Breast epithelium (tissue), 4 donors: ENCODE data around the gene MACROD2. TPM values are rescaled to one million over a fixed set of nuclear protein-coding genes. Genes with fewer than 3 reads are reported as not detected.

Experiments used
- DNase-seq, 2 donors: peaks; one replicate each; pipeline ENCODE4 v3.0.0-alpha.2; 2019; ENCODE audit warnings: low spot score in 2 of 2
- H3K27ac ChIP-seq, 2 donors: fragments of 200-600 bp; sonication (generic) in 1 of 2; one replicate each; pipeline ENCODE4 v1.5.1; 2016 to 2019; ENCODE audit warnings: mild to moderate bottlenecking in 1 of 2
- H3K27me3 ChIP-seq, 2 donors: fragments of 200-600 bp; sonication (generic) in 1 of 2; one replicate each; pipeline versions ENCODE4 v1.5.1 to v1.6.0; 2017 to 2019; ENCODE audit warnings: control low read depth in 1 of 2, mild to moderate bottlenecking in 1 of 2
- H3K36me3 ChIP-seq: fragments of 200-600 bp; one replicate; pipeline ENCODE4 v1.5.1; 2019
- H3K4me1 ChIP-seq, 2 donors: fragments of 200-600 bp; sonication (generic); one replicate each; pipeline ENCODE4 v1.5.1; 2016 to 2019; ENCODE audit warnings: control low read depth in 1 of 2
- H3K4me3 ChIP-seq, 3 donors: fragments of 200-600 bp; sonication (generic); 1 replicate in 2 of 3; 2 replicates in 1 of 3; pipeline ENCODE4 v1.5.1; 2016 to 2019; ENCODE audit warnings: mild to moderate bottlenecking in 3 of 3, moderate library complexity in 2 of 3
- H3K9me3 ChIP-seq, 2 donors: fragments of 200-600 bp; sonication (generic) in 1 of 2; one replicate each; pipeline ENCODE4 v1.5.1; 2016 to 2019; ENCODE audit warnings: control low read depth in 1 of 2
- CTCF ChIP-seq, 3 donors: fragments of 450-650 bp; IDR thresholded peaks; one replicate each; pipeline ENCODE4 v1.5.1; 2016 to 2017; ENCODE audit warnings: antibody characterized with exemption in 3 of 3, mild to moderate bottlenecking in 3 of 3, moderate library complexity in 3 of 3
- POLR2A ChIP-seq: fragments of 450-650 bp; IDR thresholded peaks from one replicate; pipeline ENCODE4 v1.6.1; 2016; ENCODE audit warnings: antibody characterized with exemption, mild to moderate bottlenecking, moderate library complexity
- POLR2AphosphoS5 ChIP-seq, 3 donors: sonication (generic); formaldehyde crosslinking; IDR thresholded peaks; one replicate each; pipeline ENCODE4 v1.6.1; 2017; ENCODE audit warnings: antibody characterized with exemption in 3 of 3
- intact Hi-C: fragments of 100-400 bp; cut with DNase I; formaldehyde crosslinking; loops from one replicate; pipeline ENCODE4 v1.15.1; 2023; ENCODE audit warnings: low total_unique reads
- total RNA-seq, 3 donors: library from RNA; depleted of rRNA; stranded (reverse); fragments of >200 nt; gene quantifications; one replicate each; pipeline ENCODE4 v1.1.0, GENCODE V29; 2016

MACROD2 gene
- total RNA-seq, 3 donors from 2014 or later = 6.7 to 26.8 (median 8.8) TPM

GRCh38 chr20:15831201-15831600 is 1835.9 kb downstream of the MACROD2 start:
- Histone ChIP-seq H3K27me3 (no peaks in the 10 kb centered on the region), H3K9me3 (no peaks in the 10 kb centered on the region), H3K4me1 (no peaks in the 10 kb centered on the region), H3K27ac (no peak overlapping the region), H3K36me3 (no peaks in the 10 kb centered on the region), H3K4me3 (no peak overlapping the region)
- TF ChIP-seq CTCF (IDR thresholded peaks at IDR 0.05) (no peak), POLR2A (no peak), POLR2AphosphoS5 (IDR thresholded peaks at IDR 0.05) (no peak)
- intact Hi-C loops = no loop called here
- DNase-seq = no peak

- no peak overlapping the region for H3K4me3 ChIP-seq
- H3K4me1 ChIP-seq = no peaks in the 10 kb centered on the region
- no peaks in the 10 kb centered on the region for H3K9me3 ChIP-seq
- intact Hi-C loops = no loop called here
- TF ChIP-seq CTCF (IDR thresholded peaks at IDR 0.05) (no peak), POLR2A (no peak), POLR2AphosphoS5 (IDR thresholded peaks at IDR 0.05) (no peak)
- H3K27ac ChIP-seq = no peak overlapping the region
- DNase-seq = no peak
- no peaks in the 10 kb centered on the region for H3K36me3 ChIP-seq
- no peaks in the 10 kb centered on the region for H3K27me3 ChIP-seq
Measured at GRCh38 chr20:15832512-15832911, 1837.2 kb downstream of the MACROD2 start.

- Histone ChIP-seq H3K9me3 (no peaks in the 10 kb centered on the region), H3K36me3 (no peaks in the 10 kb centered on the region), H3K4me1 (no peaks in the 10 kb centered on the region), H3K27ac (no peak overlapping the region), H3K4me3 (no peak overlapping the region), H3K27me3 (no peaks in the 10 kb centered on the region)
- intact Hi-C loops = no loop called here
- TF ChIP-seq POLR2AphosphoS5 (IDR thresholded peaks at IDR 0.05) = no peak
- no peak for DNase-seq
Measured at GRCh38 chr20:15834857-15835256, 1839.5 kb downstream of the MACROD2 start.

GRCh38 chr20:15835811-15836210 is 1840.5 kb downstream of the MACROD2 start:
- H3K27ac ChIP-seq = no peak overlapping the region
- TF ChIP-seq CTCF (IDR thresholded peaks at IDR 0.05) (no peak), POLR2A (no peak), POLR2AphosphoS5 (IDR thresholded peaks at IDR 0.05) (no peak)
- no peaks in the 10 kb centered on the region for H3K36me3 ChIP-seq
- H3K4me1 ChIP-seq = no peaks in the 10 kb centered on the region
- no peak overlapping the region for H3K4me3 ChIP-seq
- H3K9me3 ChIP-seq = no peaks in the 10 kb centered on the region
- no peak for DNase-seq
- no peaks in the 10 kb centered on the region for H3K27me3 ChIP-seq
- intact Hi-C loops = no loop called here

- H3K4me1 ChIP-seq = no peaks in the 10 kb centered on the region
- intact Hi-C loops = no loop called here
- TF ChIP-seq CTCF (IDR thresholded peaks at IDR 0.05) = no peak
- TF ChIP-seq POLR2AphosphoS5 (IDR thresholded peaks at IDR 0.05) = no peak
- no peak for TF ChIP-seq POLR2A
- H3K36me3 ChIP-seq = no peaks in the 10 kb centered on the region
- no peak for DNase-seq
- no peaks in the 10 kb centered on the region for H3K27me3 ChIP-seq
- H3K9me3 ChIP-seq = no peaks in the 10 kb centered on the region
- no peak overlapping the region for H3K27ac ChIP-seq
- no peak overlapping the region for H3K4me3 ChIP-seq
Measured at GRCh38 chr20:15836634-15837033, 1841.3 kb downstream of the MACROD2 start.

- intact Hi-C loops = no loop called here
Measured at GRCh38 chr20:15837563-15837962, 1842.2 kb downstream of the MACROD2 start.

More at GRCh38 chr20:15837563-15837962, 1842.2 kb downstream of the MACROD2 start:
- Histone ChIP-seq H3K36me3 (no peaks in the 10 kb centered on the region), H3K4me1 (no peaks in the 10 kb centered on the region), H3K27me3 (no peaks in the 10 kb centered on the region), H3K4me3 (no peak overlapping the region), H3K9me3 (no peaks in the 10 kb centered on the region), H3K27ac (no peak overlapping the region)
- no peak for DNase-seq
- TF ChIP-seq POLR2AphosphoS5 (IDR thresholded peaks at IDR 0.05) (no peak), CTCF (IDR thresholded peaks at IDR 0.05) (no peak), POLR2A (no peak)
